K562 (cell line): ENCODE results near the gene PAFAH2. TPM values are rescaled to one million over a fixed set of nuclear protein-coding genes. Genes with fewer than 3 reads are reported as not detected.

Source experiments
- AFF1 ChIP-seq, 2 experiments: fragments of 450-650 bp; IDR thresholded peaks; 2 replicates each; pipeline ENCODE4 v1.6.1; 2018; ENCODE audit warnings: mild to moderate bottlenecking in 2 of 2, low read depth in 1 of 2; ENCODE audit not compliant: partially characterized antibody in 2 of 2
- ARID3B ChIP-seq: fragments of 250-450 bp; sonication (Bioruptor Pico); IDR thresholded peaks from 2 replicates; pipeline ENCODE4 v1.4.0; 2020; ENCODE audit warnings: borderline replicate concordance
- CGGBP1 ChIP-seq: fragments of 250-450 bp; sonication (Bioruptor Pico); IDR thresholded peaks from 2 replicates; pipeline ENCODE4 v1.9.0; 2021; ENCODE audit warnings: mild to moderate bottlenecking
- EGR1 ChIP-seq: fragments of 450-650 bp; conservative IDR thresholded peaks from 2 replicates; pipeline ENCODE4 v1.6.1; 2017; ENCODE audit warnings: mild to moderate bottlenecking
- HDAC6 ChIP-seq: IDR thresholded peaks from 2 replicates; pipeline ENCODE4 v1.6.1; 2012; ENCODE audit warnings: low read depth, mild to moderate bottlenecking, control low read depth, inconsistent platforms, low read length, moderate library complexity
- KDM2B ChIP-seq: fragments of 250-450 bp; sonication (Bioruptor Pico); IDR thresholded peaks from 2 replicates; pipeline ENCODE4 v1.8.0; 2021; ENCODE audit warnings: mild to moderate bottlenecking, moderate library complexity
- KHSRP ChIP-seq: fragments of 450-650 bp; IDR thresholded peaks from 2 replicates; pipeline ENCODE4 v1.6.1; 2017
- MAZ ChIP-seq, 2 experiments: fragments of 450-650 bp in 1 of 2; sonication (generic) in 1 of 2; formaldehyde crosslinking; IDR thresholded peaks in 1 of 2; conservative IDR thresholded peaks in 1 of 2; 2 replicates each; pipeline versions ENCODE4 v1.4.0 to v1.5.0; 2020; ENCODE audit warnings: mild to moderate bottlenecking in 1 of 2, missing genetic modification reagents in 1 of 2
- NKRF ChIP-seq: fragments of 450-650 bp; IDR thresholded peaks from 2 replicates; pipeline ENCODE4 v1.6.1; 2016; ENCODE audit warnings: borderline replicate concordance
- RBFOX2 ChIP-seq: fragments of 200-400 bp; formaldehyde crosslinking; IDR thresholded peaks from 2 replicates; pipeline ENCODE4 v1.6.1; 2017; ENCODE audit warnings: low read depth, mild to moderate bottlenecking, low read length, moderate library complexity
- RFX1 ChIP-seq: fragments of 450-650 bp; IDR thresholded peaks from 2 replicates; pipeline ENCODE4 v1.6.1; 2016; ENCODE audit warnings: mild to moderate bottlenecking, moderate library complexity
- TEAD4 ChIP-seq, 2 experiments: sonication (generic) in 1 of 2; formaldehyde crosslinking in 1 of 2; IDR thresholded peaks; 2 replicates each; pipeline versions ENCODE4 v1.6.1 to v1.8.0; 2012 to 2022; ENCODE audit warnings: borderline replicate concordance in 1 of 2, inconsistent platforms in 1 of 2, low read length in 1 of 2, mild to moderate bottlenecking in 1 of 2, missing genetic modification reagents in 1 of 2
- THRB ChIP-seq: fragments of 450-650 bp; formaldehyde crosslinking; conservative IDR thresholded peaks from 2 replicates; pipeline ENCODE4 v1.4.0; 2022; ENCODE audit warnings: mild to moderate bottlenecking, missing genetic modification characterization
- ZFP36 ChIP-seq: fragments of 150-350 bp; IDR thresholded peaks from 2 replicates; pipeline ENCODE4 v1.6.1; 2018; ENCODE audit warnings: low read length, low read depth; ENCODE audit not compliant: partially characterized antibody
- ZKSCAN3 ChIP-seq: fragments of 250-450 bp; sonication (Bioruptor Pico); IDR thresholded peaks from 2 replicates; pipeline ENCODE4 v1.4.0; 2020
- polyA plus RNA-seq, 8 experiments: library from polyadenylated mRNA; depleted of rRNA in 4 of 8; stranded (reverse) in 5 of 8; unstranded in 3 of 8; fragments of >200 nt; fragmentation: Nextera tagmentation in 2 of 8; fragmentation: Illumina TruSeq in 1 of 8; extraction: Ambion mirVana in 2 of 8; extraction: Trizol in 1 of 8; gene quantifications; 2 replicates each; pipeline versions ENCODE4 v1.2.1 to v1.2.3, GENCODE V29; 2011 to 2014; ENCODE audit warnings: inconsistent platforms in 1 of 8, missing spikeins in 1 of 8
- total RNA-seq, 7 experiments: library from RNA; depleted of rRNA in 6 of 7; stranded (reverse); fragments of >200 nt in 6 of 7; fragmentation: Illumina TruSeq in 2 of 7; extraction: Trizol in 2 of 7; gene quantifications; 2 replicates each; pipeline versions ENCODE4 v1.2.1 to v1.2.3, GENCODE V29; 2011 to 2021; ENCODE audit warnings: low replicate concordance in 1 of 7

PAFAH2 gene
- total and polyA plus RNA-seq, 9 of the 15 experiments (the other 6 are each of a cell fraction or from before 2014, with no cell fraction given): 4.2 to 10.9 (median 6.8) TPM

- 0 out of 2 replicates have a peak, but pooled peaks have one; percentile 22 for TF ChIP-seq THRB (CRISPR knock-in tag)
- peak; percentile 69 for TF ChIP-seq RBFOX2
- no peak for TF ChIP-seq ZKSCAN3
- no peak for TF ChIP-seq KHSRP
- peak; percentile 58; the same call in 1 of the 2 replicates for TF ChIP-seq EGR1
- no peak for TF ChIP-seq RFX1
- no peak for TF ChIP-seq ZFP36
- no peak for TF ChIP-seq KDM2B (CRISPR knock-in tag)
- no peak; the same call in 1 of the 2 replicates for TF ChIP-seq ARID3B (CRISPR knock-in tag)
- TF ChIP-seq HDAC6: no peak
- no peak for TF ChIP-seq AFF1 (IDR thresholded peaks at IDR 0.05; ENCODE audit: low read depth in 1 of 2, partially characterized antibody in 2 of 2)
- TF ChIP-seq MAZ (CRISPR knock-in tag; conservative IDR thresholded peaks at IDR 0.05 in 1 of 2, IDR thresholded peaks at IDR 0.05 in 1 of 2): peak; percentile 47 to 81; a peak in 3 of 4 replicates
- no peak for TF ChIP-seq TEAD4 (IDR thresholded peaks at IDR 0.05; ENCODE audit: low read length)
- no peak for TF ChIP-seq TEAD4 (CRISPR knock-in tag; IDR thresholded peaks at IDR 0.05; ENCODE audit: borderline replicate concordance)
- no peak for TF ChIP-seq CGGBP1 (CRISPR knock-in tag)
- TF ChIP-seq NKRF: no peak
These were observed 38.3 kb upstream of the PAFAH2 start (continued) for GRCh38 chr1:26035959-26036755.
